GM23338 (cell line): ENCODE measurements around the gene VCL. TPM values are rescaled to one million over a fixed set of nuclear protein-coding genes. Genes with fewer than 3 reads are reported as not detected.

Source experiments
- ATAC-seq: fragments of 200-7000 bp; cut with Tn5 transposase; 3 replicates; pipeline ENCODE4 v1.9.1; 2020
- DNase-seq: peaks from one replicate; pipeline ENCODE4 v3.0.0-alpha.2; 2015; ENCODE audit warnings: low spot score
- H2AFZ ChIP-seq: fragments of 200-600 bp; sonication (generic); 2 replicates; pipeline ENCODE4 v1.8.0; 2016; ENCODE audit warnings: antibody characterized with exemption, mild to moderate bottlenecking, moderate library complexity
- H3F3A ChIP-seq: fragments of 200-600 bp; sonication (generic); replicated peaks from 2 replicates; pipeline ENCODE4 v1.8.0; 2017; ENCODE audit warnings: antibody characterized with exemption, mixed run types, low read depth
- H3K27ac ChIP-seq: fragments of 200-600 bp; sonication (generic); 2 replicates; pipeline ENCODE4 v1.6.1; 2016; ENCODE audit warnings: low read depth
- H3K27me3 ChIP-seq: fragments of 200-600 bp; sonication (generic); 2 replicates; pipeline ENCODE4 v1.8.0; 2016; ENCODE audit warnings: mild to moderate bottlenecking, mixed run types, moderate library complexity; ENCODE audit not compliant: insufficient read depth
- H3K36me3 ChIP-seq: fragments of 200-600 bp; sonication (generic); 2 replicates; pipeline ENCODE4 v1.8.0; 2016; ENCODE audit warnings: mild to moderate bottlenecking; ENCODE audit not compliant: insufficient read depth
- H3K4me1 ChIP-seq: fragments of 200-600 bp; sonication (generic); 2 replicates; pipeline ENCODE4 v1.8.0; 2016; ENCODE audit warnings: mild to moderate bottlenecking, moderate library complexity; ENCODE audit not compliant: insufficient read depth
- H3K4me2 ChIP-seq: fragments of 200-600 bp; sonication (generic); 2 replicates; pipeline ENCODE4 v1.7.1; 2017; ENCODE audit warnings: mixed run types
- H3K4me3 ChIP-seq: fragments of 200-600 bp; sonication (generic); 2 replicates; pipeline ENCODE4 v1.6.1; 2016; ENCODE audit warnings: mixed run types
- H3K79me2 ChIP-seq: fragments of 200-600 bp; sonication (generic); replicated peaks from 2 replicates; pipeline ENCODE4 v1.8.0; 2017; ENCODE audit warnings: mild to moderate bottlenecking; ENCODE audit not compliant: insufficient read depth
- H3K9me2 ChIP-seq: fragments of 200-600 bp; sonication (generic); 2 replicates; pipeline ENCODE4 v1.8.0; 2017; ENCODE audit not compliant: insufficient read depth
- H4K20me1 ChIP-seq: fragments of 200-600 bp; sonication (generic); replicated peaks from 2 replicates; pipeline ENCODE4 v1.8.0; 2017; ENCODE audit warnings: mild to moderate bottlenecking; ENCODE audit not compliant: insufficient read depth
- H3K27ac Mint-ChIP-seq: 2 replicates; pipeline ENCODE4 v1.8.0; 2020; ENCODE audit warnings: inconsistent platforms, mild to moderate bottlenecking, moderate library complexity, mixed read lengths
- H3K27me3 Mint-ChIP-seq: 3 replicates; pipeline ENCODE4 v1.8.0; 2022; ENCODE audit warnings: low read depth, mild to moderate bottlenecking, moderate library complexity, mixed read lengths, inconsistent platforms; ENCODE audit not compliant: insufficient read depth, poor library complexity
- H3K36me3 Mint-ChIP-seq: 3 replicates; pipeline ENCODE4 v1.8.0; 2021; ENCODE audit warnings: low read depth, mild to moderate bottlenecking, inconsistent platforms, moderate library complexity, mixed read lengths
- H3K4me1 Mint-ChIP-seq: 3 replicates; pipeline ENCODE4 v1.8.0; 2020; ENCODE audit warnings: mild to moderate bottlenecking, inconsistent platforms, mixed read lengths
- H3K4me3 Mint-ChIP-seq: 3 replicates; pipeline ENCODE4 v1.8.0; 2021; ENCODE audit warnings: moderate library complexity, mild to moderate bottlenecking, inconsistent platforms, mixed read lengths
- H3K9me3 Mint-ChIP-seq: 3 replicates; pipeline ENCODE4 v1.8.0; 2020; ENCODE audit warnings: moderate library complexity, mild to moderate bottlenecking, inconsistent platforms, mixed read lengths
- CREB1 ChIP-seq: fragments of 250-450 bp; sonication (Bioruptor Pico); IDR thresholded peaks from 2 replicates; pipeline ENCODE4 v1.5.0; 2020; ENCODE audit warnings: low read depth, mild to moderate bottlenecking, moderate library complexity
- CTCF ChIP-seq, 2 experiments: fragments of 200-600 bp in 1 of 2; sonication (generic) in 1 of 2; conservative IDR thresholded peaks; 2 replicates each; pipeline versions ENCODE4 v1.5.1 to v1.6.1; 2016 to 2017; ENCODE audit warnings: antibody characterized with exemption in 2 of 2, low read depth in 2 of 2, mild to moderate bottlenecking in 2 of 2, moderate library complexity in 1 of 2
- ETS1 ChIP-seq: IDR thresholded peaks from 2 replicates; pipeline ENCODE4 v1.6.1; 2016; ENCODE audit warnings: antibody characterized with exemption
- EZH2 ChIP-seq: fragments of 200-600 bp; sonication (generic); IDR thresholded peaks from one replicate; pipeline ENCODE4 v1.8.0; 2017; ENCODE audit warnings: antibody characterized with exemption, mild to moderate bottlenecking, low read depth; ENCODE audit not compliant: unreplicated experiment
- EZH2phosphoT487 ChIP-seq: fragments of 200-600 bp; sonication (generic); IDR thresholded peaks from one replicate; pipeline ENCODE4 v1.8.1; 2018; ENCODE audit warnings: antibody characterized with exemption; ENCODE audit not compliant: unreplicated experiment
- JUNB ChIP-seq: IDR thresholded peaks from one replicate; pipeline ENCODE4 v1.6.1; 2016; ENCODE audit warnings: antibody characterized with exemption; ENCODE audit not compliant: unreplicated experiment
- NANOG ChIP-seq: IDR thresholded peaks from 2 replicates; pipeline ENCODE4 v1.6.1; 2016; ENCODE audit warnings: antibody characterized with exemption, borderline replicate concordance
- POLR2AphosphoS5 ChIP-seq: IDR thresholded peaks from 2 replicates; pipeline ENCODE4 v1.6.1; 2016; ENCODE audit warnings: antibody characterized with exemption, low read depth
- REST ChIP-seq: IDR thresholded peaks from one replicate; pipeline ENCODE4 v1.6.1; 2018; ENCODE audit warnings: antibody characterized with exemption; ENCODE audit not compliant: unreplicated experiment
- STAT1 ChIP-seq: IDR thresholded peaks from one replicate; pipeline ENCODE4 v1.6.1; 2016; ENCODE audit warnings: antibody characterized with exemption; ENCODE audit not compliant: unreplicated experiment
- ZNF114 ChIP-seq: fragments of 250-450 bp; sonication (Bioruptor Pico); IDR thresholded peaks from 2 replicates; pipeline ENCODE4 v1.5.0; 2020; ENCODE audit warnings: mild to moderate bottlenecking, moderate library complexity
- ZNF331 ChIP-seq: fragments of 250-450 bp; sonication (Bioruptor Pico); IDR thresholded peaks from 2 replicates; pipeline ENCODE4 v1.5.0; 2020; ENCODE audit warnings: low read depth, mild to moderate bottlenecking, moderate library complexity
- ZNF462 ChIP-seq: fragments of 250-450 bp; sonication (Bioruptor Pico); IDR thresholded peaks from 2 replicates; pipeline ENCODE4 v1.5.0; 2020; ENCODE audit warnings: mild to moderate bottlenecking, moderate library complexity
- polyA plus RNA-seq: library from polyadenylated mRNA; unstranded; fragments of >200 nt; fragmentation: Nextera tagmentation; extraction: Ambion mirVana; gene quantifications from 2 replicates; pipeline ENCODE4 v1.2.1, GENCODE V29; 2016
- total RNA-seq: library from RNA; depleted of rRNA; stranded (reverse); fragments of >200 nt; shearing (Covaris generic); gene quantifications from 2 replicates; pipeline ENCODE4 v1.2.3, GENCODE V29; 2014

Gene VCL
- total and polyA plus RNA-seq, 2 experiments from 2014 or later, result 60.7 to 254 TPM

- TF ChIP-seq CTCF (conservative IDR thresholded peaks at IDR 0.05; ENCODE audit: low read depth in 2 of 2) (no peak), NANOG (no peak), EZH2 (no peak), ZNF331 (CRISPR knock-in tag) (no peak), ETS1 (no peak), JUNB (no peak), STAT1 (no peak), CREB1 (CRISPR knock-in tag) (no peak), ZNF114 (no peak), REST (no peak), POLR2AphosphoS5 (no peak), ZNF462 (CRISPR knock-in tag) (no peak), EZH2phosphoT487 (no peak)
- Histone ChIP-seq H3K4me1 (no peaks in the 10 kb centered on the region), H3K4me2 (no peak overlapping the region), H3K4me3 (no peak overlapping the region), H3K79me2 (0 out of 2 replicates have a peak, but pooled peaks cover 6% of the 10 kb centered on the region), H3K36me3 (peaks cover 96% of the 10 kb centered on the region), H2AFZ (no peak overlapping the region), H4K20me1 (peaks cover 17% of the 10 kb centered on the region), H3K27me3 (no peaks in the 10 kb centered on the region), H3K9me2 (no peaks in the 10 kb centered on the region), H3F3A (peaks cover 43% of the 10 kb centered on the region), H3K27ac (no peak overlapping the region)
- no peak for ATAC-seq
- Mint-ChIP-seq H3K27ac (peak overlapping the region; percentile 8; the same call in 1 of the 2 replicates), H3K4me3 (no peak overlapping the region), H3K36me3 (peaks cover 94% of the 10 kb centered on the region), H3K9me3 (no peaks in the 10 kb centered on the region; the same call in 2 of the 3 replicates), H3K4me1 (no peaks in the 10 kb centered on the region), H3K27me3 (peaks cover 1% of the 10 kb centered on the region)
- DNase-seq, result no peak
These were observed 101.9 kb downstream of the VCL start for GRCh38 chr10:74099836-74100235.
